Neural cell (in vitro differentiated cells): ENCODE results near the gene CYP27A1.

Source experiments
- CTCF ChIP-seq: fragments of 450-650 bp; IDR thresholded peaks from 2 replicates; pipeline ENCODE4 v1.5.1; 2014; ENCODE audit warnings: antibody characterized with exemption, mild to moderate bottlenecking, moderate library complexity; ENCODE audit not compliant: poor library complexity, severe bottlenecking
- EP300 ChIP-seq: fragments of 450-650 bp; conservative IDR thresholded peaks from 2 replicates; pipeline ENCODE4 v1.6.1; 2014; ENCODE audit warnings: antibody characterized with exemption, mild to moderate bottlenecking, moderate library complexity; ENCODE audit not compliant: poor library complexity, severe bottlenecking
- EZH2 ChIP-seq: fragments of 200-600, 300-800 bp; shearing (Covaris generic), sonication (generic); IDR thresholded peaks from 2 replicates; pipeline ENCODE4 v1.6.1; 2014; ENCODE audit warnings: antibody characterized with exemption, low read length, borderline replicate concordance, mild to moderate bottlenecking; ENCODE audit not compliant: insufficient read depth, poor library complexity, severe bottlenecking
- POLR2AphosphoS5 ChIP-seq: IDR thresholded peaks from 2 replicates; pipeline ENCODE4 v1.6.1; 2012
- TAF1 ChIP-seq: IDR thresholded peaks from 2 replicates; pipeline ENCODE4 v1.6.1; 2012; ENCODE audit warnings: low read depth

GRCh38 chr2:218834685-218835084 is 52.7 kb downstream of the CYP27A1 start:
- TF ChIP-seq EP300 (no peak), POLR2AphosphoS5 (no peak), EZH2 (no peak), TAF1 (no peak), CTCF (no peak)
